ENCODE data around the gene PLCD4.
A peak's percentile ranks its signal among the peaks of the same experiment; 100 is the strongest.

The PLCD4 gene

DNA sequence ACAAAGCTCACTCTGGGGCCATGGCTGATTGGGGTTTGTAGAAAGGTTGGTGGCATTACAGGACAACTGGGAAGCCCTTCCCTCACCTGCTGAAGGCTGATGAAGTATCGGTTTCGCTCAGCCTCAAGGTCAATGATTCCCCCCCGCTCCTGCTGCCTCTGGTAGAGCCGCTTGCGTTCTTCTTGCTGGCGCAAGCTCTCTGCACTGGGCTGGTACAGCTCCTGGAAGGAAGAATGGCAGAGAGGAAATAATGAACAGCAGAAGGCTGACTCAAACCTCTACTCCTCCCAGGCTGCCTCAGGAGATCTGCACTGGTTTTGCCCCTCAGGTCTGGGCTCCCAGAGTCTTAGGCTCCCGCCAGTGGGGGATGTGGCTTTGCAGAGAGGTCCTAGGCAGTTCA is 57.0 kb downstream of the PLCD4 start:
- no peak for DNase-seq (ENCODE audit: low read depth, low spot score)

DNA sequence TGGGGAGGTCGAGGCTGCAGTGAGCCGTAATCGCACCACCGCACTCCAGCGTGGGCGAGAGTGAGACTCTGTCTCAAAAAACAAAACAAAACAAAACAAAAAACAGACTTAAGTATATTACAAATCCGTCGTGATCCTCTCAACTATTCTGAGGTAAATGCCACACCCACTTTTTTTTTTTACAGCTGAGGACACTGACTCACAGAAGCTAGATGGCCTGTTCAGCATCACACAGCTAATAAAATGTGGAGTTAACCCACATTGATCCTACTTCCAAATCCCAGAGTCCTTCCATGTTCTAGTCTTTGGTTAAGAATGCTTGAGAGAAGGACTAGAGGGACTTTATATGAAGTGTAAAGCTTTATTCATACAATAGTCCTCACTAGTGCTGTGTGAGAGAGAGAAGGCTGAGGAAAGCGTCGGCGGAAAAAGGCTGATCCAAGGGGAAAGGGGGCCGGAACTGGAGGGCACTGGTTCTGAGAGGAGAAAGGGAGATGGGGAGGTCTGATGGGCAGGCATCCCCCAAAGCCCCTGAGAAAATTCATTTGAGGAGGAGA is 63.5 kb downstream of the PLCD4 start:
- DNase-seq (ENCODE audit: low read depth, low spot score), result no peak

- peak; percentile 83 for DNase-seq (ENCODE audit: low read depth, low spot score)
Observed at GRCh38 chr2:218671654-218672566, 64.2 kb downstream of the PLCD4 start, which contains the start of the genes RNF25 and STK36. TSS of gene RNF25 (minus strand) at chr2:218672002. CDS start at chr2:218671970, 32 bp downstream. TSS of gene STK36 (plus strand) at chr2:218672086. CDS start at chr2:218672830, 744 bp downstream.

- no peak for DNase-seq (ENCODE audit: low read depth, low spot score)
Observed at GRCh38 chr2:218679119-218679518, 71.4 kb downstream of the PLCD4 start.

GRCh38 chr2:218680061-218680460 is 72.4 kb downstream of the PLCD4 start:
- DNase-seq (ENCODE audit: low read depth, low spot score), result no peak
